ENCODE data around the gene NCOA1. TPM values are rescaled to one million over a fixed set of nuclear protein-coding genes. Genes with fewer than 3 reads are reported as not detected.
"Not testable (repeated sequence)": the region's sequence is repeated elsewhere in the genome, so short reads cannot be mapped to it uniquely, and the experiment has no call there.

NCOA1 gene
- total RNA-seq, 2 experiments from 2014 or later, result 15.8 to 16.6 TPM

DNA sequence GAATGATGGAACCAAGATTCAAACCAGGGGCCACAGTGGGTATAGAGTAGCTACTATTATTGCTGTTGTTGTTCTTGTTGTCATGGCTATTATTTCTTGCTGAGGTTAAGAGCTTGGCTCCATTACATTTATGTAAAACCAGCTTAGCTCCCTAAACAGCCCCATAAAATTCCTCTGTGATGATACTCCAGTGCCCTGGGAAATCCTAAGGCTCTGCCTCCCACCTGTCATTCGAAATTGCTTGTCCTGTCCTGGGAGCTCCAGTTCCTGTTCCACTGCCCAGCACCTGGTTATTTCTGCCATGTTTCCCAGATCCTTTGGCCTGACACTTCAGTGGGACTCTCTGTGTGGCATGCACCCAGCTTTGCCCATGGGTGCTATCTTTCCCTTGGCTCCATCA, 27.8 kb upstream of the NCOA1 start:
- H3K36me3 Mint-ChIP-seq (ENCODE audit: low read depth), result no peaks in the 10 kb centered on the region
- CTCF ChIA-PET, result no interaction called here
- peaks cover 4% of the 10 kb centered on the region for H3K4me1 Mint-ChIP-seq
- POLR2A ChIA-PET, result no interaction called here
- H3K27ac Mint-ChIP-seq, result no peak overlapping the region
- H3K4me3 Mint-ChIP-seq, result no peak overlapping the region
- peaks cover 8% of the 10 kb centered on the region for H3K27me3 Mint-ChIP-seq
- no peaks in the 10 kb centered on the region for H3K9me3 Mint-ChIP-seq
- DNase-seq, result no peak

DNA sequence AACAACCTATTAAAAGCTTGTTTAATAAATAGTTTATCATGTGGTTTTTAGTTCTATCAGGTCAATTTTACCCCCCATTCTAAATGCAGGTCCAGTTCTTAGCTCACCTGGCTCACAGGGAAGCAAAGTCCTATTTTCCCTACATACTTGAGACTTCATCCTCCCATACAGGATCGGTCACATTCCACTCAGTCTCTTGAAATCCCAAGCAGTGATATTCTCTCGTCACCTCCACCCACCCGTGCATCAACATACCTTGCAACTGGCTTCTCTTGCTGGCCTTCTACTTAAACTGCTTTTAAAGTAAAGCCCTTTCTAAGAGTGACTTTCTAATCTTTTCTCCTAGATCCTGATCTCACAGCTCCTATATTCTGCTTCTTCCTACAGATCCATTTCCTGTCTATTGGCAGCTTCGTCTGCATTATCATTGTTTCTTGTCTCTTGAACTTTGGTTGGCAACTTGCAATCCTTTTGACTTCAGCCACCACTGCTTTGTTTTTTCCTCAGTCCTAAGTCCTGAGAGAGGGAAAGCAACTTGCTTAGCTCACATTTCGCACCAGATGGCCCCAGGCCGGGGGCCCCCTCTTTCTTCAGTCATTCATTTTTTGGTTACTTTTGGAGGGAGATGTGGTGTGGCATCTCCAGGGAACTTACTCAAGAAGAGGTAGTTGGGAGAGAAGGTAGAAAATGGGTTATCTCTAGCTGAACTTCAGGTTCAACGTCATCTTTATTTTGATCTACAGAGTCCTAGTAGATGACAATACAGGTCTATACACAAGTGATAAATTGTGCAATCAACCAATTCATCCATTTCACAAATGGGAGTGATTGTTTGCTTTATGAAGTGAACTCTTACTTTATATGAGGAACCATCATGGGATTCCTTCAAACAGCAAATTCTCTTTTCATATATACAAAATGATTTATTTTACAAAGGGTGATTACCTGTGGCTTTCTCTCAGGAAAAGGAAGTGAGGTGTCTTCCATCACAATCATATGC, 23.9 kb upstream of the NCOA1 start:
- POLR2A ChIA-PET, result no interaction called here
- CTCF ChIA-PET, result no interaction called here
- no peak overlapping the region for H3K27ac Mint-ChIP-seq
- no peaks in the 10 kb centered on the region for H3K9me3 Mint-ChIP-seq
- no peak overlapping the region for H3K4me3 Mint-ChIP-seq
- no peaks in the 10 kb centered on the region for H3K4me1 Mint-ChIP-seq
- no peak for DNase-seq
- peaks cover 6% of the 10 kb centered on the region for H3K27me3 Mint-ChIP-seq
- H3K36me3 Mint-ChIP-seq (ENCODE audit: low read depth), result no peaks in the 10 kb centered on the region

DNA sequence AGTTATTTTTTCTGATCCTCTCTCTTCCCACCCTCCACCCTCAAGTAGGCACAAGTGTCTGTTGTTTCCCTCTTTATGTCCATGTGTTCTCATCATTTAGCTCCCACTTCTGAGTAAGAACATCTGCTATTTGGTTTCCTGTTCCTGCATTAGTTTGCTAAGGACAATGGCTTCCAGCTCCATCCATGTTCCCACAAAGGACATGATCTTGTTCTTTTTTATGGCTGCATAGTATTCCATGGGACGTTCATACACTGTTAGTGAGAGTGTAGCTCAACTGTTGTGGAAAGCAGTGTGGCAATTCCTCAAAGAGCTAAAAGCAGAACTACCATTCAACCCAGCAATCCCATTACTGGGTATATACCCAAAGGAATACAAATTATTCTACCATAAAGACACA, 22.6 kb upstream of the NCOA1 start:
- H3K4me1 Mint-ChIP-seq; H3K4me3 Mint-ChIP-seq; H3K9me3 Mint-ChIP-seq; POLR2A ChIA-PET; H3K27ac Mint-ChIP-seq; H3K27me3 Mint-ChIP-seq; DNase-seq; H3K36me3 Mint-ChIP-seq (ENCODE audit: low read depth): not testable (repeated sequence)
- CTCF ChIA-PET, result interaction anchor here (0.6 to 1.4 kb wide), 2 partner anchors 43 to 359 kb away, joined by 3 to 5 read pairs; no protein-coding TSS in a partner anchor

DNA sequence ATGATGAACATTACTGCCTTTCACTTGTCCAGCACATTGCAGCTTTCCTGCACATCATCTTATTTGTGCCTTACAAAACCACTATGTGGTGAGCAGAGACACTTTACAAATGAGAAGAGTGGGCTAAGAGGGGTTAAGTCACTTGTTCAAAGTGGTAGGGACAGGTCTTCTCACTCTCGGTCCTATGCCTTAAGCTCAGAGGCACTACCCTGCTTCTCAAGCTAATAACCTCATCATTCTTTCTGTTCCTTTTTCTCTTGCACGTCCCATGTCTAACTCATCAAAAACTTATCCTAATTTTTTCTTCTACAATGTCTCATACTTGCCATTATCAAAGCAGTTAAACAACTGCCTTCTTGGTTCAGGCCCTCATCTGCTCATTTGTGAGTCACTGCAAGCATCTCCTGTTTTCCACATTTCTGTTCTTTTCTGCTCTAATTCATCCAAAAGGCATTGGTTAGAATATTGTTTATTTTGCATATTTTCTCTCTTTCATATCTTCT, 21.9 kb upstream of the NCOA1 start:
- H3K4me1 Mint-ChIP-seq, result no peaks in the 10 kb centered on the region
- H3K4me3 Mint-ChIP-seq, result no peak overlapping the region
- H3K9me3 Mint-ChIP-seq, result no peaks in the 10 kb centered on the region
- H3K27me3 Mint-ChIP-seq, result peaks cover 6% of the 10 kb centered on the region
- H3K36me3 Mint-ChIP-seq (ENCODE audit: low read depth), result no peaks in the 10 kb centered on the region
- ChIA-PET POLR2A (no interaction called here), CTCF (interaction anchor here (0.6 to 1.5 kb wide), 3 partner anchors 44 to 359 kb away, joined by 3 to 5 read pairs (median 3); no protein-coding TSS in a partner anchor)
- no peak overlapping the region for H3K27ac Mint-ChIP-seq
- no peak for DNase-seq

- H3K9me3 Mint-ChIP-seq, result no peaks in the 10 kb centered on the region
- no peak for DNase-seq
- peaks cover 6% of the 10 kb centered on the region for H3K27me3 Mint-ChIP-seq
- no peak overlapping the region for H3K27ac Mint-ChIP-seq
- no peaks in the 10 kb centered on the region for H3K36me3 Mint-ChIP-seq (ENCODE audit: low read depth)
- ChIA-PET CTCF (no interaction called here), POLR2A (no interaction called here)
- H3K4me3 Mint-ChIP-seq, result no peak overlapping the region
- no peaks in the 10 kb centered on the region for H3K4me1 Mint-ChIP-seq
Measured at GRCh38 chr2:24471662-24472061, 19.4 kb upstream of the NCOA1 start.

DNA sequence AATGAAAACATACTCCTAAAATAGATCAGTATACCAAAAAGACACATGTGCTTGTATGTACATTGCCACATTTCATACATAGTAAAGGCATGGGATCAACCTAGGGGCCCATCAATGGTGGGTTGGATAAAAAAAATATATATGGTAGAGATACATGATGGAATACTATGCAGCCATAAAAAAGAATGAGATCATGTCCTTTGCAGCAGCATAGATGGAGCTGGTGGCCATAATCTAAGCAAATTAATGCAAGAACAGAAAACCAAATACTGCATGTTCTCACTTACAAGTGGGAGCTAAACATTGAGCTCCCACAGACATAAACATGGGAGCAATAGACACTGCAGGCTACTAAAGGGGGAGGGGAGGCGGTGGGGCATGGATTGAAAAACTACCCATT, 18.6 kb upstream of the NCOA1 start:
- POLR2A ChIA-PET, result no interaction called here
- no peak overlapping the region for H3K27ac Mint-ChIP-seq
- no peaks in the 10 kb centered on the region for H3K9me3 Mint-ChIP-seq
- H3K27me3 Mint-ChIP-seq, result peaks cover 3% of the 10 kb centered on the region
- H3K4me3 Mint-ChIP-seq, result no peak overlapping the region
- H3K36me3 Mint-ChIP-seq (ENCODE audit: low read depth), result no peaks in the 10 kb centered on the region
- H3K4me1 Mint-ChIP-seq, result no peaks in the 10 kb centered on the region
- DNase-seq, result no peak
- CTCF ChIA-PET, result interaction anchor here (1.2 kb wide), 1 partner anchor 63 kb away, joined by 3 read pairs; no protein-coding TSS in a partner anchor

DNA sequence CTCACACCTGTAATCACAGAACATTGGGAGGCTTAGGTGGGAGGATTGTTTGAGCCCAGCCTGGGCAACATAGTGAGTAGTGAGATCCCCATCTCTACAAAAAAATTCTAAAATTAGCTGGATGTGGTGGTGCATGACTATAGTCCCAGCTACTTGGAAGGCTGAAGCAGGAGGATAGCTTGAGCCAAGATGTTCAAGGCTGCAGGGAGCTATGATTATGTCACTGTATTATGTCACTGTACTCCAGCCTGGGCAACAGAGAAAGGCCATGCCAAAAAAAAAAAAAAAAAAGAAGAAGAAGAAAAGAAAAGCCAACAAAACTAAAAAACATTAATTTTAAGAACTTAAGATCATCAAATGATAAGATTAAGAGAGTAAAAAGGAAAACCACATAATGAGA, 17.4 kb upstream of the NCOA1 start:
- CTCF ChIA-PET, result interaction anchor here (0.6 kb wide), 1 partner anchor 54 kb away, joined by 4 read pairs; no protein-coding TSS in a partner anchor
- POLR2A ChIA-PET, result no interaction called here
- Mint-ChIP-seq H3K36me3 (ENCODE audit: low read depth) (no peaks in the 10 kb centered on the region), H3K4me1 (no peaks in the 10 kb centered on the region), H3K9me3 (no peaks in the 10 kb centered on the region), H3K27me3 (no peaks in the 10 kb centered on the region), H3K4me3 (no peak overlapping the region), H3K27ac (no peak overlapping the region)
- no peak for DNase-seq

- ChIA-PET POLR2A (no interaction called here), CTCF (no interaction called here)
- no peaks in the 10 kb centered on the region for H3K4me1 Mint-ChIP-seq
- H3K27me3 Mint-ChIP-seq, result no peaks in the 10 kb centered on the region
- no peak overlapping the region for H3K4me3 Mint-ChIP-seq
- DNase-seq, result no peak
- no peaks in the 10 kb centered on the region for H3K36me3 Mint-ChIP-seq (ENCODE audit: low read depth)
- no peaks in the 10 kb centered on the region for H3K9me3 Mint-ChIP-seq
- H3K27ac Mint-ChIP-seq, result no peak overlapping the region
Measured at GRCh38 chr2:24474053-24474452, 17.0 kb upstream of the NCOA1 start.

GRCh38 chr2:24477229-24477628, 13.8 kb upstream of the NCOA1 start:
- Mint-ChIP-seq H3K27me3 (peaks cover 2% of the 10 kb centered on the region), H3K4me3 (no peak overlapping the region), H3K9me3 (peaks cover 9% of the 10 kb centered on the region), H3K4me1 (no peaks in the 10 kb centered on the region), H3K27ac (no peak overlapping the region), H3K36me3 (ENCODE audit: low read depth) (no peaks in the 10 kb centered on the region)
- POLR2A ChIA-PET, result no interaction called here
- no peak for DNase-seq
- CTCF ChIA-PET, result no interaction called here

DNA sequence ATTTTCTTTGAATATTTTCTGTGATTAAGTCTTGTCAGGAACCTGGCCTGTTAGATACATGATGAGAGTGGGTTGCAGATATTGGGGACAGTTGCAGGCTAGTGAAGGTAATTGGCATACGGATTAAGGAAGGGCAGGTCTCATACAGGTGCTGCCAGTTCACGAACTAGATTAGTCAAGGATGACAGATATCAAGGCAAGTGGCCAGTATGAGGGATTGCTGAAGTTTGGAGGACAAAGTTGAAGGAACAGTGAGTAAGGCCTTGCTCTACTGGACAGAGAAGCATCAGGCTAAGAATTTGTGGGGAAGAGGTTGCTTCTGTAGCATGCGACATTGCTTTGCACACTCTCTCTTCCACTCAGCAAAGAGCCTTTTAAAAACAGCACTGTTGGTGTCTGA, 12.8 kb upstream of the NCOA1 start:
- H3K4me1 Mint-ChIP-seq, result no peaks in the 10 kb centered on the region
- H3K27ac Mint-ChIP-seq, result no peak overlapping the region
- POLR2A ChIA-PET, result no interaction called here
- CTCF ChIA-PET, result no interaction called here
- H3K9me3 Mint-ChIP-seq, result peaks cover 9% of the 10 kb centered on the region
- no peak for DNase-seq
- H3K4me3 Mint-ChIP-seq, result no peak overlapping the region
- H3K27me3 Mint-ChIP-seq, result peaks cover 2% of the 10 kb centered on the region
- H3K36me3 Mint-ChIP-seq (ENCODE audit: low read depth), result no peaks in the 10 kb centered on the region

DNA sequence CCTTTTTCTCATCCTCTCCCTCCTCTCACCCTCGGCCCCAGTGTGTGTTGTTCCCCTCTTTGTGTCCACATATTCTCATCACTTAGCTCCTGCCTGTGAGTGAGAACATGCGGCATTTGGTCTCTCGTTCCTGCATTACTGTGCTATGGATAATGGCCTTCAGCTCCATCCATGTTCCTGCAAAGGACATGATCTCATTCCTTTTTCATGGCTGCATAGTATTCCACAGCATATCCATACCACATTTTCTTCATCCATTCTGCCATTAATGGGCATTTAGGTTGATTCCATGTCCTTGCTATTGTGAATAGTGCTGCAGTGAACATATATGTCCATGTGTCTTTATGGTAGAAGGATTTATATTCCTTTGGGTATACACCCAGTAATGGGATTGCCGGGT, 10.8 kb upstream of the NCOA1 start:
- no peak for DNase-seq
- Mint-ChIP-seq H3K27me3 (peaks cover 2% of the 10 kb centered on the region), H3K4me3 (no peak overlapping the region), H3K36me3 (ENCODE audit: low read depth) (no peaks in the 10 kb centered on the region), H3K27ac (no peak overlapping the region), H3K9me3 (peaks cover 12% of the 10 kb centered on the region), H3K4me1 (no peaks in the 10 kb centered on the region)
- CTCF ChIA-PET, result no interaction called here
- POLR2A ChIA-PET, result no interaction called here

GRCh38 chr2:24482251-24482971, 8.6 kb upstream of the NCOA1 start:
- Mint-ChIP-seq H3K4me1 (no peaks in the 10 kb centered on the region), H3K9me3 (peaks cover 12% of the 10 kb centered on the region), H3K27me3 (peaks cover 2% of the 10 kb centered on the region), H3K4me3 (no peak overlapping the region), H3K27ac (no peak overlapping the region), H3K36me3 (ENCODE audit: low read depth) (no peaks in the 10 kb centered on the region)
- CTCF ChIA-PET, result interaction anchor here (1.8 kb wide), 1 partner anchor 73 kb away, joined by 5 read pairs; no protein-coding TSS in a partner anchor
- POLR2A ChIA-PET, result no interaction called here
- DNase-seq, result no peak

DNA sequence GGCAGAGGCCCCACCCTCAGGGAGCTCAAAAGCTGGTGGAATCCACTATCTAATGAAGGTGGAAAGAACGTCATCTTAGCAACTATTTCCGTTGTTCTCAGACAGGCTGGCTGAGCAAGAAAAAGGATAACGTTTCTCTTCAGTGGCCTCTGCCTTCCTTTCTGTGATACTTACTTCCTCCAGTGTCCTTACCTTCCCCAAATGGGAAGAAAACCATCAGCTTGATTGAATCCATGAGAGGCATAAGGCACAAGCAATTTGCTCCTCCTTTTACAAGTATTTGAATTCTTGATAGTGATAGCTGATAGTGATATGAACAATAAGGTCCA, 8.1 kb upstream of the NCOA1 start:
- POLR2A ChIA-PET, result no interaction called here
- H3K4me3 Mint-ChIP-seq, result no peak overlapping the region
- peaks cover 2% of the 10 kb centered on the region for H3K27me3 Mint-ChIP-seq
- no peak overlapping the region for H3K27ac Mint-ChIP-seq
- no peaks in the 10 kb centered on the region for H3K36me3 Mint-ChIP-seq (ENCODE audit: low read depth)
- CTCF ChIA-PET, result interaction anchor here (0.6 to 1.8 kb wide), 2 partner anchors 73 to 1109 kb away, joined by 3 to 5 read pairs; no protein-coding TSS in a partner anchor
- no peak for DNase-seq
- peaks cover 12% of the 10 kb centered on the region for H3K9me3 Mint-ChIP-seq
- no peaks in the 10 kb centered on the region for H3K4me1 Mint-ChIP-seq

All from activated CD4-positive, alpha-beta memory T cell treated with anti-CD3 and anti-CD28 coated beads, Interleukin-2, amount 10 ng/mL, durations not matched to agents 7 days and 5 days (primary cell).